Measurements from ENCODE around the gene PPM1J.

The PPM1J gene

GRCh38 chr1:112720800-112721199 lies 5.7 kb upstream of the PPM1J start:
- Histone ChIP-seq H3K4me2 (ENCODE audit: low read length) (no peak overlapping the region), H3K9me3 (ENCODE audit: control insufficient read depth, low read length) (no peaks in the 10 kb centered on the region), H3K27me3 (ENCODE audit: control insufficient read depth, insufficient read depth, low read length) (no peaks in the 10 kb centered on the region), H3K4me3 (ENCODE audit: low read depth, low read length) (no peak overlapping the region), H2AFZ (no peak overlapping the region), H3K79me2 (no peaks in the 10 kb centered on the region), H3K9ac (no peak overlapping the region), H3K27ac (no peak overlapping the region), H3K4me1 (no peaks in the 10 kb centered on the region), H3K36me3 (ENCODE audit: control insufficient read depth, insufficient read depth, low read length) (no peaks in the 10 kb centered on the region)
- TF ChIP-seq CTCF (IDR thresholded peaks at IDR 0.05): no peak

GRCh38 chr1:112719706-112720105 lies 4.6 kb upstream of the PPM1J start:
- no peak overlapping the region for H3K9ac ChIP-seq

GRCh38 chr1:112718691-112719418 lies 3.7 kb upstream of the PPM1J start:
- H3K4me1 ChIP-seq: peaks cover 2% of the 10 kb centered on the region

More at GRCh38 chr1:112719706-112720105, 4.6 kb upstream of the PPM1J start:
- no peaks in the 10 kb centered on the region for H3K9me3 ChIP-seq (ENCODE audit: control insufficient read depth, low read length)
- no peaks in the 10 kb centered on the region for H3K27me3 ChIP-seq (ENCODE audit: control insufficient read depth, insufficient read depth, low read length)
- H3K79me2 ChIP-seq: no peaks in the 10 kb centered on the region
- no peak overlapping the region for H3K4me3 ChIP-seq (ENCODE audit: low read depth, low read length)
- H3K36me3 ChIP-seq (ENCODE audit: control insufficient read depth, insufficient read depth, low read length): no peaks in the 10 kb centered on the region
- no peak overlapping the region for H2AFZ ChIP-seq
- H3K27ac ChIP-seq: no peak overlapping the region
- H3K4me2 ChIP-seq (ENCODE audit: low read length): no peak overlapping the region
- no peaks in the 10 kb centered on the region for H3K4me1 ChIP-seq
- TF ChIP-seq CTCF (IDR thresholded peaks at IDR 0.05): no peak

GRCh38 chr1:112717263-112717873 lies 2.2 kb upstream of the PPM1J start:
- H3K9me3 ChIP-seq (ENCODE audit: control insufficient read depth, low read length): no peaks in the 10 kb centered on the region
- no peaks in the 10 kb centered on the region for H3K36me3 ChIP-seq (ENCODE audit: control insufficient read depth, insufficient read depth, low read length)
- no peaks in the 10 kb centered on the region for H3K79me2 ChIP-seq
- no peak for TF ChIP-seq CTCF (IDR thresholded peaks at IDR 0.05)
- H2AFZ ChIP-seq: no peak overlapping the region
- H3K4me2 ChIP-seq (ENCODE audit: low read length): no peak overlapping the region
- peaks cover 7% of the 10 kb centered on the region for H3K4me1 ChIP-seq
- no peaks in the 10 kb centered on the region for H3K27me3 ChIP-seq (ENCODE audit: control insufficient read depth, insufficient read depth, low read length)
- no peak overlapping the region for H3K9ac ChIP-seq
- H3K4me3 ChIP-seq (ENCODE audit: low read depth, low read length): no peak overlapping the region
- no peak overlapping the region for H3K27ac ChIP-seq

More at GRCh38 chr1:112718691-112719418, 3.7 kb upstream of the PPM1J start:
- Histone ChIP-seq H3K9ac (no peak overlapping the region), H3K27me3 (ENCODE audit: control insufficient read depth, insufficient read depth, low read length) (no peaks in the 10 kb centered on the region), H3K9me3 (ENCODE audit: control insufficient read depth, low read length) (no peaks in the 10 kb centered on the region), H3K27ac (no peak overlapping the region), H2AFZ (peak overlapping the region; percentile 58), H3K36me3 (ENCODE audit: control insufficient read depth, insufficient read depth, low read length) (no peaks in the 10 kb centered on the region), H3K4me2 (ENCODE audit: low read length) (peak overlapping the region; percentile 24), H3K79me2 (no peaks in the 10 kb centered on the region), H3K4me3 (ENCODE audit: low read depth, low read length) (no peak overlapping the region)
- peak; percentile 70 for TF ChIP-seq CTCF (IDR thresholded peaks at IDR 0.05)
